ENCODE data around the gene SH3RF2. TPM values are rescaled to one million over a fixed set of nuclear protein-coding genes. Genes with fewer than 3 reads are reported as not detected.
A peak's percentile ranks its signal among the peaks of the same experiment; 100 is the strongest.
"Not testable (repeated sequence)": the region's sequence is repeated elsewhere in the genome, so short reads cannot be mapped to it uniquely, and the experiment has no call there.

SH3RF2 gene
- total and polyA plus RNA-seq, 2 experiments from 2014 or later, result 38.3 to 43.1 TPM

DNA sequence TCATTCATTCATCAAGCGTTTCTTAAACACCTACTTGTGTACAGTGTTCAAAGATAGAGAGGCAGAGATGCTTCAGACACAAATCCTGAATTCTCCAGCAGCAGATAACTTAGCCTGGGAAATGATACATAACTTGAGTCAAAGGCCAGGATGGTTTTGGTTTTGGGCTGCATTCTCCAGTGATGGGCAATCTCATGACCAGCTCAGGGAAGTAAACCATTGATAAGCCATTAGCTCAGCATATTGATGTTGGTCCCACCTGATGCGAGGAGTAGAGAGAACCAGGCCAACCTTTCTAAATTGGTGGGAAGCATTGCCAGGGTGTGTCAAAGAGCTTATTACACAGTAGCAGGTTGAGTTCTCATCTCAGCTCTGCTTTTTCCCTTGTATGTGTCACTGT, 53.0 kb downstream of the SH3RF2 start:
- DNase-seq (ENCODE audit: low read depth in 1 of 2, low spot score in 1 of 2), result no peak

DNA sequence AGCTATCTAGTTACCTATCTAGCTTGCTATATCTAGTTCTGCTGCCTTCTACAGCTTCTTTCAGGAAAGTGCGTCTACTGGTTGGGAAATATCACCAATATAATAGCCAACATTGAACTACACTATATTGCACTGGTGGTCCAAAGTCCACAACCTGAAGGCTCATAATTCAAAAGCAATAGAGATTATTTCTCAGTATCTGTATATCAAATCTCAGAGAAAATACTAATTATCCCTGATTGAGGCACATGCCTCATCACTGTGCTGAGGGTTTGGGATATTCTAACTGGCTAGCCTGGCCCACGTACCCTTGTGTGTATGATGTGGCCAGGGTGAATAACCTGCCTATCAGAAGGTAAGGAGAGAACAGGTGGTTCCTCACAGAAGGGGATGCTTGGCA, 53.8 kb downstream of the SH3RF2 start:
- H3K27ac ChIP-seq, result no peak overlapping the region
- H3K4me1 ChIP-seq (ENCODE audit: low read depth), result no peaks in the 10 kb centered on the region
- no peak overlapping the region for H3K4me3 ChIP-seq
- H3K9me3 ChIP-seq (ENCODE audit: low read depth), result no peaks in the 10 kb centered on the region
- H3K27me3 ChIP-seq, result no peaks in the 10 kb centered on the region
- TF ChIP-seq, protein P1, sequence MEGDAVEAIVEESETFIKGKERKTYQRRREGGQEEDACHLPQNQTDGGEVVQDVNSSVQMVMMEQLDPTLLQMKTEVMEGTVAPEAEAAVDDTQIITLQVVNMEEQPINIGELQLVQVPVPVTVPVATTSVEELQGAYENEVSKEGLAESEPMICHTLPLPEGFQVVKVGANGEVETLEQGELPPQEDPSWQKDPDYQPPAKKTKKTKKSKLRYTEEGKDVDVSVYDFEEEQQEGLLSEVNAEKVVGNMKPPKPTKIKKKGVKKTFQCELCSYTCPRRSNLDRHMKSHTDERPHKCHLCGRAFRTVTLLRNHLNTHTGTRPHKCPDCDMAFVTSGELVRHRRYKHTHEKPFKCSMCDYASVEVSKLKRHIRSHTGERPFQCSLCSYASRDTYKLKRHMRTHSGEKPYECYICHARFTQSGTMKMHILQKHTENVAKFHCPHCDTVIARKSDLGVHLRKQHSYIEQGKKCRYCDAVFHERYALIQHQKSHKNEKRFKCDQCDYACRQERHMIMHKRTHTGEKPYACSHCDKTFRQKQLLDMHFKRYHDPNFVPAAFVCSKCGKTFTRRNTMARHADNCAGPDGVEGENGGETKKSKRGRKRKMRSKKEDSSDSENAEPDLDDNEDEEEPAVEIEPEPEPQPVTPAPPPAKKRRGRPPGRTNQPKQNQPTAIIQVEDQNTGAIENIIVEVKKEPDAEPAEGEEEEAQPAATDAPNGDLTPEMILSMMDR (IDR thresholded peaks at IDR 0.05; ENCODE audit: low read depth, low read length), result no peak
- no peak for DNase-seq (ENCODE audit: low read depth in 1 of 2, low spot score in 1 of 2)
- no peaks in the 10 kb centered on the region for H3K36me3 ChIP-seq

More for the DNA sequence above, 53.0 kb downstream of the SH3RF2 start:
- Histone ChIP-seq H3K9me3 (ENCODE audit: low read depth) (no peaks in the 10 kb centered on the region), H3K36me3 (no peaks in the 10 kb centered on the region), H3K4me3 (no peak overlapping the region), H3K4me1 (ENCODE audit: low read depth) (no peaks in the 10 kb centered on the region), H3K27me3 (no peaks in the 10 kb centered on the region), H3K27ac (no peak overlapping the region)
- TF ChIP-seq, protein P1 (IDR thresholded peaks at IDR 0.05; ENCODE audit: low read depth, low read length), result no peak

DNA sequence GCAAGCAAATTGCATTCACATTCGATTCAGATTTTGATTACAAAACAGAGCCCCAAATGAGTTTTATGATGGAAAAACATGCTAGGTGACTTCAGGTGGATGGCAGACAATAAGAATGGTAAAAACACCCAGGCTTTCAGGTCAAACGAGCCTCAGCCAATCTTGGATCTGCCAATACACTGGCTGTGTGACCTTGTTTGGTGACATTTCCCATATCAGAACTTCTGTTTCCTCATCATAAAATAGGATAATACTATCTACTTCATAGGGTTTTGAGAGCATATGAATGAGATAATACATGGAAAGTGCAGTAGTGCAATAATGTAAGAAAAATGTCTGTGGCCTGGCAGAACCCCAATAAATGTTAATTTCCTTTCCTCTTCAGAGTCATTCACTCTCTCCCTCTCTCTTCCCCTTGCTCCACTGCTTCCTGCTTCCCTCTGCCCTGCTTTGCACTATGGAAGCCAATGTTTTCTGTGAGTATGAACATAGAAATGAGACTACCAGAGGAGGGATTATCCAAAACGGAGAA, 54.7 kb downstream of the SH3RF2 start:
- Histone ChIP-seq H3K27ac (no peak overlapping the region), H3K9me3 (ENCODE audit: low read depth) (no peaks in the 10 kb centered on the region), H3K36me3 (no peaks in the 10 kb centered on the region), H3K4me1 (ENCODE audit: low read depth) (no peaks in the 10 kb centered on the region), H3K4me3 (no peak overlapping the region), H3K27me3 (no peaks in the 10 kb centered on the region)
- DNase-seq (ENCODE audit: low read depth in 1 of 2, low spot score in 1 of 2), result peak in 1 of 2 donors; percentile 80
- TF ChIP-seq, protein P1 (IDR thresholded peaks at IDR 0.05; ENCODE audit: low read depth, low read length), result no peak

DNA sequence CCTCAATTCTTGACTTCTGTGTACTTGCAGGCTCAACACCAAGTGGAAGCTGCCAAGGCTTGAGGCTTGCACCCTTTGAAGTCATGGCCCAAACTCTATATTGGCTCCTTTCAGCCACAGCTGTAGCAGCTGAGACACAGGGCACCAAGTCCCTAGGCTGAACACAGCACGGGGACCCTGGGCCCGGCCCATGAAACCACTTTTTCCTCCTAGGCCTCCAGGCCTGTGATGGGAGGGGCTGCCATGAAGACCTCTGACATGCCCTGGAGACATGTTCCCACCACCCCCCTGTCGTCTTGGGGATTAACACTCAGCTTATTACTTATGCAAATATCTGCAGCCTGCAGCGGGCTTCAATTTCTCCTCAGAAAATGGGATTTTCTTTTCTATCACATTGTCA, 57.2 kb downstream of the SH3RF2 start:
- H3K36me3 ChIP-seq; H3K4me1 ChIP-seq (ENCODE audit: low read depth); H3K27ac ChIP-seq; H3K4me3 ChIP-seq; H3K9me3 ChIP-seq (ENCODE audit: low read depth); H3K27me3 ChIP-seq; DNase-seq (ENCODE audit: low read depth in 1 of 2, low spot score in 1 of 2): not testable (repeated sequence)

DNA sequence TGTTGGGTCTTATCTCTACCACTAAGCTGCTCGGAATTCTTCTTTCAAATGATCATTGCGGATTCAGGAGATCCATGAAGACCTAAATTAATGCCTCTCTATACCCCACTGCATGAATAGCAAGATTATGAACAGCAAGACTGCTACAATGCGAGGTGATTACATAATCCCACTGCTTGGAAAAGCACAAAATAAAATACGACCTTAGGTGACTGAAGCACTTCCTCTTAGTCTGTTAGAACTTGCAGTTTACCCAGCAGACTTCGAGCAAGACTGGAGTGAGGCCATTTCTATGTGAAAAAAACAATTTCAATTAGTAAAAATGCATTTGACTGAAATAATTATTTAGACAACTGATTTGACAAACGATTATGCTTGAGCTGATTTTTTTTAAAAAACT, 59.8 kb downstream of the SH3RF2 start:
- H3K4me3 ChIP-seq, result no peak overlapping the region
- H3K27me3 ChIP-seq, result no peaks in the 10 kb centered on the region
- H3K36me3 ChIP-seq, result peaks cover 8% of the 10 kb centered on the region
- no peak for DNase-seq (ENCODE audit: low read depth in 1 of 2, low spot score in 1 of 2)
- TF ChIP-seq, protein P1 (IDR thresholded peaks at IDR 0.05; ENCODE audit: low read depth, low read length), result no peak
- H3K4me1 ChIP-seq (ENCODE audit: low read depth), result no peaks in the 10 kb centered on the region
- no peak overlapping the region for H3K27ac ChIP-seq
- H3K9me3 ChIP-seq (ENCODE audit: low read depth), result no peaks in the 10 kb centered on the region

DNA sequence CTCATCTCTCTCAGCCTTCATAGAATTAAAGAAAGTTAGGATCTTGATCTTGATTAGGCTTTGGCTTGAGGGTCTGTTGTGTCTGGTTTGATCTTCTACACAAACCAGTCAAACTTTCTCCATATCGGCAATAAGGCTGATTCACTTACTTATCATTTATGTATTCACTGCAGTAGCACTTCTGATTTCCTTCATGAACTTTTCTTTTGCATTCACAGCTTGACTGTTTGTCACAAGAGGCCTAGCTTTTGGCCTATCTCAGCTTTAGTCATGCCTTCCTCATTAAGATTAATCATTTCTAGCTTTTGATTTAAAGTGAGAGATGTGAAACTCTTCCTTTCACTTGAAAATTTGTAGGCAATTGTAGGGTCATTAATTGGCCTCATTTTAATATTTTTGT, 62.8 kb downstream of the SH3RF2 start:
- Histone ChIP-seq H3K4me3 (no peak overlapping the region), H3K27ac (no peak overlapping the region), H3K27me3 (no peaks in the 10 kb centered on the region), H3K36me3 (peaks cover 13% of the 10 kb centered on the region), H3K4me1 (ENCODE audit: low read depth) (peaks cover 5% of the 10 kb centered on the region), H3K9me3 (ENCODE audit: low read depth) (no peaks in the 10 kb centered on the region)
- TF ChIP-seq, protein P1 (IDR thresholded peaks at IDR 0.05; ENCODE audit: low read depth, low read length), result no peak
- no peak for DNase-seq (ENCODE audit: low read depth in 1 of 2, low spot score in 1 of 2)
